Ishikawa (cell line): ENCODE data around the gene PNPO.

ENCODE experiments used
- NFIC ChIP-seq: IDR thresholded peaks from 2 replicates; pipeline ENCODE4 v1.6.1; 2012
- RAD21 ChIP-seq: IDR thresholded peaks from 2 replicates; pipeline ENCODE4 v1.6.1; 2012; ENCODE audit warnings: low read depth
- TAF1 ChIP-seq: IDR thresholded peaks from 2 replicates; pipeline ENCODE4 v1.6.1; 2012; ENCODE audit warnings: low read depth, mild to moderate bottlenecking

DNA sequence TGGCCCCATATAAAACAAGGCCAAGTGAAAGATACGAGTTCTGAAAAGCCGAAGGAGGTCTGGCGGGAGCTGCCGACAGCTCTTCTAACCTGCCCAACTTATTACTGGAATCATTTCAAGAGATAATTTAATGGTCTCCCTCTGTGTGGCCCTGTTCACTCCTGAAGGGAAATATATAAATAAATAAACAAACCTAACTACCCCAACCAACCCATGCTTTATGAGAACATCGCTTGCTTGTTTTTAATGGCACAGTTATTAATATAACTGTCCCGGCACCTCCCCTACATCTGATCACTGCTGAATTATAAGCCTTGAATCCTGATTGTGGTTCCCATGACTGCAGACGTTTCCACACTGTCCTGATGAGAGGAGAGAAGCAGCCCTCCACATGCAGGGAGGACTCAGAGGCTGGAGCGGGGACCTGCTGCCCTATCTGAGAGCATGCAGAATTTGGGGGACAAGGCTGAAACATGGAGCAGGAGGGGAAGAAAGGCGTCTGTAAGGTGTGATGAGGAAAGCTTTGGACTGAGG lies 51.7 kb downstream of the PNPO start:
- no peak for TF ChIP-seq RAD21
- no peak for TF ChIP-seq TAF1
- TF ChIP-seq NFIC: no peak
